ENCODE measurements around the gene TBXAS1. TPM values are rescaled to one million over a fixed set of nuclear protein-coding genes. Genes with fewer than 3 reads are reported as not detected.

TBXAS1 gene
- total and polyA plus RNA-seq, 2 donors (not counting 3 experiments of a cell fraction or from before 2014, with no cell fraction given): 2.1 to 4.3 TPM

GRCh38 chr7:140021603-140022002, 192.5 kb downstream of the TBXAS1 start:
- no TSS peak for BruUV-seq (replicated peaks)
- dilution Hi-C loops (cut with MboI; ENCODE audit: extremely low pct_ligation_motif_present, low sequenced_read_pairs) (loop anchor here (25.0 kb wide), 1 partner anchor 409 kb away; no protein-coding TSS in a partner anchor), intact Hi-C loops (cut with micrococcal nuclease) (no loop called here)
- Histone ChIP-seq H3K9me1 (replicated peaks; ENCODE audit: control insufficient read depth, extremely low read depth, insufficient read depth, low read length) (no peaks in the 10 kb centered on the region), H3K9ac (replicated peaks; ENCODE audit: extremely low read depth, insufficient read depth, low read length) (no peak overlapping the region), H3K4me3 (replicated peaks in 1 of 3; ENCODE audit: insufficient read depth in 1 of 3, low read depth in 1 of 3, low read length in 3 of 3) (no peak overlapping the region), H3K4me2 (ENCODE audit: insufficient read depth, low read length) (no peak overlapping the region), H4K20me1 (replicated peaks; ENCODE audit: control insufficient read depth, extremely low read depth, insufficient read depth, low read length) (no peaks in the 10 kb centered on the region), H3K4me1 (ENCODE audit: control insufficient read depth, extremely low read depth, insufficient read depth, low read length) (peaks cover 8% of the 10 kb centered on the region), H3K27me3 (ENCODE audit: control insufficient read depth in 2 of 2, insufficient read depth in 2 of 2, low read length in 2 of 2) (no peaks in the 10 kb centered on the region), H3K27ac (ENCODE audit: insufficient read depth, low read depth, low read length) (no peak overlapping the region), H3K36me3 (ENCODE audit: control insufficient read depth in 2 of 2, extremely low read depth in 1 of 2, insufficient read depth in 2 of 2, low read length in 2 of 2) (peaks cover 10 to 14% of the 10 kb centered on the region in 2 experiments), H2AFZ (ENCODE audit: low read depth, low read length) (no peak overlapping the region), H3K79me2 (ENCODE audit: control insufficient read depth, insufficient read depth, low read length) (no peaks in the 10 kb centered on the region), H3K9me3 (replicated peaks; ENCODE audit: control insufficient read depth, insufficient read depth, low read length) (no peaks in the 10 kb centered on the region)
- POLR2A ChIA-PET: no interaction called here
- DNase-seq (ENCODE audit: low read depth, low spot score) (no peak), FAIRE-seq (no peak)
- CTCF ChIA-PET: interaction anchor here (1.5 kb wide), 1 partner anchor 11 kb away, joined by 5 read pairs; no protein-coding TSS in a partner anchor
- TF ChIP-seq MYC (IDR thresholded peaks at IDR 0.05; ENCODE audit: low read depth, low read length) (no peak), POLR2A (IDR thresholded peaks at IDR 0.05; ENCODE audit: low read depth, low read length) (no peak), GATA2 (IDR thresholded peaks at IDR 0.05; ENCODE audit: insufficient read depth, insufficient read length, low read depth, low read length) (no peak)

GRCh38 chr7:140022582-140023211, 193.6 kb downstream of the TBXAS1 start:
- Histone ChIP-seq H3K9me3 (replicated peaks; ENCODE audit: control insufficient read depth, insufficient read depth, low read length) (no peaks in the 10 kb centered on the region), H3K4me1 (ENCODE audit: control insufficient read depth, extremely low read depth, insufficient read depth, low read length) (peaks cover 8% of the 10 kb centered on the region), H3K4me3 (replicated peaks in 1 of 3; ENCODE audit: insufficient read depth in 1 of 3, low read depth in 1 of 3, low read length in 3 of 3) (no peak overlapping the region), H3K9ac (replicated peaks; ENCODE audit: extremely low read depth, insufficient read depth, low read length) (no peak overlapping the region), H3K27me3 (ENCODE audit: control insufficient read depth in 2 of 2, insufficient read depth in 2 of 2, low read length in 2 of 2) (no peaks in the 10 kb centered on the region), H4K20me1 (replicated peaks; ENCODE audit: control insufficient read depth, extremely low read depth, insufficient read depth, low read length) (no peaks in the 10 kb centered on the region), H3K27ac (ENCODE audit: insufficient read depth, low read depth, low read length) (no peak overlapping the region), H3K79me2 (ENCODE audit: control insufficient read depth, insufficient read depth, low read length) (no peaks in the 10 kb centered on the region), H3K9me1 (replicated peaks; ENCODE audit: control insufficient read depth, extremely low read depth, insufficient read depth, low read length) (no peaks in the 10 kb centered on the region), H2AFZ (ENCODE audit: low read depth, low read length) (no peak overlapping the region), H3K36me3 (ENCODE audit: control insufficient read depth in 2 of 2, extremely low read depth in 1 of 2, insufficient read depth in 2 of 2, low read length in 2 of 2) (peaks cover 10 to 22% of the 10 kb centered on the region in 2 experiments), H3K4me2 (ENCODE audit: insufficient read depth, low read length) (no peak overlapping the region)
- TF ChIP-seq POLR2AphosphoS5 (IDR thresholded peaks at IDR 0.05; ENCODE audit: insufficient read depth, low read depth, low read length): no peak
- no peak for TF ChIP-seq MYC (IDR thresholded peaks at IDR 0.05; ENCODE audit: low read depth, low read length)
- TF ChIP-seq EZH2 (IDR thresholded peaks at IDR 0.05; ENCODE audit: borderline replicate concordance, low read depth, low read length, severe bottlenecking): no peak
- TF ChIP-seq FOS (IDR thresholded peaks at IDR 0.05; ENCODE audit: borderline replicate concordance, insufficient read depth, low read length): no peak
- FAIRE-seq: peak; percentile 87
- ChIA-PET POLR2A (no interaction called here), CTCF (interaction anchor here (1.0 to 1.5 kb wide), 2 partner anchors 12 to 377 kb away, joined by 3 to 5 read pairs; no protein-coding TSS in a partner anchor)
- DNase-seq (ENCODE audit: low read depth, low spot score): peak; percentile 74
- intact Hi-C loops (cut with micrococcal nuclease) (no loop called here), dilution Hi-C loops (cut with MboI; ENCODE audit: extremely low pct_ligation_motif_present, low sequenced_read_pairs) (loop anchor here (25.0 kb wide), 1 partner anchor 410 kb away; no protein-coding TSS in a partner anchor)
- no TSS peak for BruUV-seq (replicated peaks)
